DMS79 treated with DMSO at 0.1 percent for 48 hours (cell line): ENCODE measurements around the gene TET3.
A peak's percentile ranks its signal among the peaks of the same experiment; 100 is the strongest.

ENCODE experiments used
- DNase-seq: peaks from one replicate; lab custom pipeline; 2025; lab: John Stamatoyannopoulos, UW

TET3 gene

GRCh38 chr2:74005786-74006185, 21.1 kb downstream of the TET3 start:
- DNase-seq, result peak; percentile 17

- peak; percentile 23 for DNase-seq
Measured at GRCh38 chr2:74006459-74006858, 21.7 kb downstream of the TET3 start.

- no peak for DNase-seq
Measured at GRCh38 chr2:74007121-74007520, 22.4 kb downstream of the TET3 start.

GRCh38 chr2:74007711-74008110, 23.0 kb downstream of the TET3 start:
- DNase-seq, result no peak

- DNase-seq, result no peak
Measured at GRCh38 chr2:74008761-74009395, 24.2 kb downstream of the TET3 start.

- DNase-seq, result no peak
Measured at GRCh38 chr2:74009577-74009976, 24.9 kb downstream of the TET3 start.

GRCh38 chr2:74010087-74010541, 25.4 kb downstream of the TET3 start:
- DNase-seq, result peak; percentile 98

GRCh38 chr2:74011246-74011645, 26.5 kb downstream of the TET3 start:
- DNase-seq, result no peak

- DNase-seq, result no peak
Measured at GRCh38 chr2:74014813-74015212, 30.1 kb downstream of the TET3 start.

- DNase-seq, result no peak
Measured at GRCh38 chr2:74017223-74017622, 32.5 kb downstream of the TET3 start.

- no peak for DNase-seq
Measured at GRCh38 chr2:74019516-74019915, 34.8 kb downstream of the TET3 start.

GRCh38 chr2:74020702-74021406, 36.1 kb downstream of the TET3 start:
- no peak for DNase-seq

GRCh38 chr2:74021407-74021755, 36.7 kb downstream of the TET3 start:
- DNase-seq, result no peak

GRCh38 chr2:74024216-74024615, 39.5 kb downstream of the TET3 start:
- no peak for DNase-seq

GRCh38 chr2:74025971-74026612, 41.4 kb downstream of the TET3 start:
- DNase-seq, result no peak

GRCh38 chr2:74026687-74027241, 42.1 kb downstream of the TET3 start:
- no peak for DNase-seq

- no peak for DNase-seq
Measured at GRCh38 chr2:74027496-74027895, 42.8 kb downstream of the TET3 start.

- DNase-seq, result no peak
Measured at GRCh38 chr2:74028290-74028689, 43.6 kb downstream of the TET3 start.

GRCh38 chr2:74028741-74029140, 44.0 kb downstream of the TET3 start:
- DNase-seq, result no peak

GRCh38 chr2:74029714-74030397, 45.1 kb downstream of the TET3 start:
- DNase-seq, result no peak

GRCh38 chr2:74031221-74031620, 46.5 kb downstream of the TET3 start:
- no peak for DNase-seq

- no peak for DNase-seq
Measured at GRCh38 chr2:74031959-74032287, 47.2 kb downstream of the TET3 start.

- no peak for DNase-seq
Measured at GRCh38 chr2:74033375-74033774, 48.7 kb downstream of the TET3 start.
